Effector memory CD4-positive, alpha-beta T cell (primary cell): ENCODE data around the gene GANC.
"Not testable (repeated sequence)": the region's sequence is repeated elsewhere in the genome, so short reads cannot be mapped to it uniquely, and the experiment has no call there.

Experiments
- DNase-seq, 3 donors: peaks; one replicate each; pipeline ENCODE4 v3.0.0-alpha.2; 2020
- H3K27ac ChIP-seq: 2 replicates; pipeline ENCODE4 v1.7.0; 2013; ENCODE audit warnings: mild to moderate bottlenecking, low read length, moderate library complexity; ENCODE audit not compliant: insufficient read depth, poor library complexity, severe bottlenecking
- H3K27me3 ChIP-seq: replicated peaks from 2 replicates; pipeline ENCODE4 v1.7.0; 2013; ENCODE audit warnings: mild to moderate bottlenecking, low read length; ENCODE audit not compliant: insufficient read depth, control insufficient read depth, poor library complexity, severe bottlenecking
- H3K36me3 ChIP-seq: 2 replicates; pipeline ENCODE4 v1.7.0; 2013; ENCODE audit warnings: mild to moderate bottlenecking, low read length, moderate library complexity; ENCODE audit not compliant: control insufficient read depth, insufficient read depth
- H3K4me1 ChIP-seq: 2 replicates; pipeline ENCODE4 v1.7.0; 2013; ENCODE audit warnings: low read length, mild to moderate bottlenecking; ENCODE audit not compliant: control insufficient read depth, insufficient read depth, poor library complexity, severe bottlenecking
- H3K4me3 ChIP-seq: 2 replicates; pipeline ENCODE4 v1.7.0; 2013; ENCODE audit warnings: low read length, low read depth, mild to moderate bottlenecking; ENCODE audit not compliant: insufficient read depth, poor library complexity, severe bottlenecking
- H3K9me3 ChIP-seq: 2 replicates; pipeline ENCODE4 v1.7.0; 2013; ENCODE audit warnings: mild to moderate bottlenecking, low read length, moderate library complexity; ENCODE audit not compliant: control insufficient read depth

GANC gene

GRCh38 chr15:42315521-42315920 lies 42.5 kb downstream of the GANC start:
- Histone ChIP-seq H3K4me1 (no peaks in the 10 kb centered on the region), H3K27me3 (no peaks in the 10 kb centered on the region), H3K9me3 (no peaks in the 10 kb centered on the region), H3K4me3 (no peak overlapping the region), H3K27ac (no peak overlapping the region), H3K36me3 (peaks cover 5% of the 10 kb centered on the region)
- no peak for DNase-seq

- H3K9me3 ChIP-seq, H3K4me3 ChIP-seq, H3K27me3 ChIP-seq, H3K27ac ChIP-seq, H3K4me1 ChIP-seq, H3K36me3 ChIP-seq, DNase-seq: not testable (repeated sequence)
Observed at GRCh38 chr15:42316282-42316805, 43.3 kb downstream of the GANC start.

GRCh38 chr15:42319206-42319605 lies 46.2 kb downstream of the GANC start:
- Histone ChIP-seq H3K36me3 (peaks cover 12% of the 10 kb centered on the region), H3K27me3 (no peaks in the 10 kb centered on the region), H3K9me3 (no peaks in the 10 kb centered on the region), H3K4me1 (no peaks in the 10 kb centered on the region), H3K4me3 (no peak overlapping the region), H3K27ac (no peak overlapping the region)
- no peak for DNase-seq

GRCh38 chr15:42324308-42324707 lies 51.3 kb downstream of the GANC start:
- Histone ChIP-seq H3K9me3 (no peaks in the 10 kb centered on the region), H3K4me1 (no peaks in the 10 kb centered on the region), H3K36me3 (peaks cover 27% of the 10 kb centered on the region), H3K27me3 (no peaks in the 10 kb centered on the region), H3K27ac (no peak overlapping the region), H3K4me3 (no peak overlapping the region)
- no peak for DNase-seq

GRCh38 chr15:42329161-42329560 lies 56.2 kb downstream of the GANC start:
- DNase-seq: no peak

GRCh38 chr15:42329992-42330391 lies 57.0 kb downstream of the GANC start:
- no peak overlapping the region for H3K4me3 ChIP-seq
- H3K4me1 ChIP-seq: no peaks in the 10 kb centered on the region
- peaks cover 3% of the 10 kb centered on the region for H3K9me3 ChIP-seq
- no peak for DNase-seq
- no peak overlapping the region for H3K27ac ChIP-seq
- H3K36me3 ChIP-seq: peaks cover 19% of the 10 kb centered on the region
- H3K27me3 ChIP-seq: no peaks in the 10 kb centered on the region

More at GRCh38 chr15:42329161-42329560, 56.2 kb downstream of the GANC start:
- Histone ChIP-seq H3K36me3 (peaks cover 21% of the 10 kb centered on the region), H3K4me3 (no peak overlapping the region), H3K4me1 (no peaks in the 10 kb centered on the region), H3K9me3 (no peaks in the 10 kb centered on the region), H3K27ac (no peak overlapping the region), H3K27me3 (no peaks in the 10 kb centered on the region)

DNA sequence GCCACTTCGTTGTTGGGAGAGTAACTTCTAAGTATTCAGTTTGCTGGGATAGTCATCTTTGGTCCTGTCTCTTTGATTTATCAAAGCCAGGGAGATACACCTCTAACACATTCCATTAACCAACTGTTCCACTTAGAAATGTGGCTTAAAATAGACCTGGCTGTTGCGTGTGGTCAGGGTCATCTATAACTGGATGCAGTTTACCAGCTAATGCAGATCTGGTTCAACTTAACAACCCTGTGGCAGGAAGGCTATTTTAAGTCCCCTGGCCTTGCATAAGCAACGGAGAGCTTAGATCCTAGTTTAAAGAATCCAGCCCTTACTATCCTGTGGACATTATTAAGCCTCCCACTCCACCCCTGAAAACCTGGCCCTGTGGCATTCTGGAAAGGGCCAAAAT lies 58.2 kb downstream of the GANC start:
- H3K27ac ChIP-seq: no peak overlapping the region
- no peaks in the 10 kb centered on the region for H3K4me1 ChIP-seq
- H3K27me3 ChIP-seq: no peaks in the 10 kb centered on the region
- DNase-seq: no peak
- H3K9me3 ChIP-seq: peaks cover 4% of the 10 kb centered on the region
- H3K36me3 ChIP-seq: peaks cover 17% of the 10 kb centered on the region
- no peak overlapping the region for H3K4me3 ChIP-seq

- peaks cover 4% of the 10 kb centered on the region for H3K9me3 ChIP-seq
- no peaks in the 10 kb centered on the region for H3K4me1 ChIP-seq
- no peak for DNase-seq
- H3K27me3 ChIP-seq: no peaks in the 10 kb centered on the region
- peaks cover 6% of the 10 kb centered on the region for H3K36me3 ChIP-seq
- no peak overlapping the region for H3K4me3 ChIP-seq
- no peak overlapping the region for H3K27ac ChIP-seq
Observed at GRCh38 chr15:42332331-42332730, 59.3 kb downstream of the GANC start.

DNA sequence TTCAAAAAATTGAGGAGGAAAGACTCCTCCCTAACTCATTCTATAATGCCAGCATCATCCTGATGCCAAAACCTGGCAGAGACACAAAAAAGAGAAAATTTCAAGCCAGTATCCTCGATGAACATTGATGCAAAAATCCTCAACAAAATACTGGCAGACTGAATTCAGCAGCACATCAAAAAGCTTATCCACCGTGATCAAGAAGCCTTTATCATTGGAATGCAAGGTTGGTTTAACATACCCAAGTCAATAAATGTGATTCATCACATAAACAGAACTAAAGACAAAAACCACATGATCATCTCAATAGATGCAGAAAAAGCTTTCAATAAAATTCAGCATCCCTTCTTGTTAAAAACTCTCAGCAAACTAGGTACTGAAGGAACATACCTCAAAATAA lies 62.1 kb downstream of the GANC start:
- peaks cover 4% of the 10 kb centered on the region for H3K9me3 ChIP-seq
- peaks cover 6% of the 10 kb centered on the region for H3K36me3 ChIP-seq
- no peak overlapping the region for H3K27ac ChIP-seq
- H3K4me3 ChIP-seq: no peak overlapping the region
- no peaks in the 10 kb centered on the region for H3K27me3 ChIP-seq
- no peak for DNase-seq
- no peaks in the 10 kb centered on the region for H3K4me1 ChIP-seq

- H3K9me3 ChIP-seq, H3K36me3 ChIP-seq, H3K27ac ChIP-seq, H3K4me3 ChIP-seq, H3K27me3 ChIP-seq, DNase-seq, H3K4me1 ChIP-seq: not testable (repeated sequence)
Observed at GRCh38 chr15:42336650-42337049, 63.6 kb downstream of the GANC start.

- not testable (repeated sequence) for H3K36me3 ChIP-seq, H3K4me1 ChIP-seq, DNase-seq, H3K4me3 ChIP-seq, H3K9me3 ChIP-seq, H3K27ac ChIP-seq, H3K27me3 ChIP-seq
Observed at GRCh38 chr15:42337104-42337503, 64.1 kb downstream of the GANC start.
